Measurements from ENCODE around the gene MICAL2.

MICAL2 gene

GRCh38 chr11:12127206-12127898 lies 17.0 kb downstream of the MICAL2 start:
- ATAC-seq = no peak
- no peak for TF ChIP-seq ZC3H10 (CRISPR knock-in tag; IDR thresholded peaks at IDR 0.05)
- no peak for TF ChIP-seq ZNF565 (CRISPR knock-in tag; conservative IDR thresholded peaks at IDR 0.05; ENCODE audit: low read depth)
- no peak for TF ChIP-seq SNAI2 (CRISPR knock-in tag; IDR thresholded peaks at IDR 0.05)
- TF ChIP-seq TCF4 (CRISPR knock-in tag; IDR thresholded peaks at IDR 0.05; ENCODE audit: borderline replicate concordance) = no peak
- no peak for TF ChIP-seq CREB5 (CRISPR knock-in tag; IDR thresholded peaks at IDR 0.05; ENCODE audit: low read depth)
- TF ChIP-seq ZFP3 (CRISPR knock-in tag; IDR thresholded peaks at IDR 0.05) = no peak
- TF ChIP-seq ARNTL (CRISPR knock-in tag; IDR thresholded peaks at IDR 0.05; ENCODE audit: borderline replicate concordance, low read depth) = no peak
- TF ChIP-seq ZNF70 (CRISPR knock-in tag; IDR thresholded peaks at IDR 0.05) = no peak

GRCh38 chr11:12128301-12128751 lies 17.9 kb downstream of the MICAL2 start:
- ATAC-seq = no peak
- no peak for TF ChIP-seq TOX (CRISPR knock-in tag; IDR thresholded peaks at IDR 0.05; ENCODE audit: borderline replicate concordance)
- no peak for TF ChIP-seq CREB5 (CRISPR knock-in tag; IDR thresholded peaks at IDR 0.05; ENCODE audit: low read depth)
- TF ChIP-seq ESRRG (CRISPR knock-in tag; IDR thresholded peaks at IDR 0.05) = no peak
- no peak for TF ChIP-seq TCF4 (CRISPR knock-in tag; IDR thresholded peaks at IDR 0.05; ENCODE audit: borderline replicate concordance)
- no peak for TF ChIP-seq ARNTL (CRISPR knock-in tag; IDR thresholded peaks at IDR 0.05; ENCODE audit: borderline replicate concordance, low read depth)
- TF ChIP-seq TSHZ2 (CRISPR knock-in tag; IDR thresholded peaks at IDR 0.05) = no peak
- TF ChIP-seq ZFP3 (CRISPR knock-in tag; IDR thresholded peaks at IDR 0.05) = no peak
- TF ChIP-seq POU6F1 (CRISPR knock-in tag; IDR thresholded peaks at IDR 0.05; ENCODE audit: borderline replicate concordance, low read depth) = no peak
- TF ChIP-seq PATZ1 (CRISPR knock-in tag; IDR thresholded peaks at IDR 0.05; ENCODE audit: borderline replicate concordance) = no peak
- TF ChIP-seq SNAI2 (CRISPR knock-in tag; IDR thresholded peaks at IDR 0.05) = no peak
- TF ChIP-seq ZNF8 (CRISPR knock-in tag; IDR thresholded peaks at IDR 0.05) = no peak

- TF ChIP-seq ZNF70 (CRISPR knock-in tag; IDR thresholded peaks at IDR 0.05) (no peak), ISL1 (CRISPR knock-in tag; IDR thresholded peaks at IDR 0.05) (no peak), TSHZ2 (CRISPR knock-in tag; IDR thresholded peaks at IDR 0.05) (no peak), TOX (CRISPR knock-in tag; IDR thresholded peaks at IDR 0.05; ENCODE audit: borderline replicate concordance) (no peak), RARB (CRISPR knock-in tag; IDR thresholded peaks at IDR 0.05) (no peak), CREB5 (CRISPR knock-in tag; IDR thresholded peaks at IDR 0.05; ENCODE audit: low read depth) (no peak), ZNF8 (CRISPR knock-in tag; IDR thresholded peaks at IDR 0.05) (no peak), GLIS3 (CRISPR knock-in tag; IDR thresholded peaks at IDR 0.05) (no peak), PATZ1 (CRISPR knock-in tag; IDR thresholded peaks at IDR 0.05; ENCODE audit: borderline replicate concordance) (no peak), ZC3H10 (CRISPR knock-in tag; IDR thresholded peaks at IDR 0.05) (no peak), BACH2 (CRISPR knock-in tag; IDR thresholded peaks at IDR 0.05; ENCODE audit: borderline replicate concordance) (no peak), CSDC2 (CRISPR knock-in tag; IDR thresholded peaks at IDR 0.05) (no peak), SNAI2 (CRISPR knock-in tag; IDR thresholded peaks at IDR 0.05) (no peak), ZFP3 (CRISPR knock-in tag; IDR thresholded peaks at IDR 0.05) (no peak), PPARA (CRISPR knock-in tag; IDR thresholded peaks at IDR 0.05; ENCODE audit: borderline replicate concordance) (no peak)
- ATAC-seq = no peak
Measured at GRCh38 chr11:12129227-12129626, 18.8 kb downstream of the MICAL2 start.
